Upper lobe of left lung (tissue), 4 donors: ENCODE results near the gene YIPF1.

Experiments used
- EP300 ChIP-seq, 4 donors: sonication (generic); formaldehyde crosslinking; IDR thresholded peaks; one replicate each; pipeline ENCODE4 v1.5.1; 2017; ENCODE audit warnings: antibody characterized with exemption in 4 of 4, control low read depth in 2 of 4
- POLR2AphosphoS5 ChIP-seq, 2 donors: sonication (generic); formaldehyde crosslinking; IDR thresholded peaks; one replicate each; pipeline ENCODE4 v1.5.1; 2017; ENCODE audit warnings: antibody characterized with exemption in 2 of 2
- TF ChIP-seq, protein P1 (sequence below), 6 experiments: fragments of 450-650 bp in 4 of 6; fragments of 200-600 bp in 2 of 6; sonication (generic) in 2 of 6; IDR thresholded peaks; one replicate each; pipeline ENCODE4 v1.5.1; 2016 to 2019; ENCODE audit warnings: antibody characterized with exemption in 6 of 6

DNA sequence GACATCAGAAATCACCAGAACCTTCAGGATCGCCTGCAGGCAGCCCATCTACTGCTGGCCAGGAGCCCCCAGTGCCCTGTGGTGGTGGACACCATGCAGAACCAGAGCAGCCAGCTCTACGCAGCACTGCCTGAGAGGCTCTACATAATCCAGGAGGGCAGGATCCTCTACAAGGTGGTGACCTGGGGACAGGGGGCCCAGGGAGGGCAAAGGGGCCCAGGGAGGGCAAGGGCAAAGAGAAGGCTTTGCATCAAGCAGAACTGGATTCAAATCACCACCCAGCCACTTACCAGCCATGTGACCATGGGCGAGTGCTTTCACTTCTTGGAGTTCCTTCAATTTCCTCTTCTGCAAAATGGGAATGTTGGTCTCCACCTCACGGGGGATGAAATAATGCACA lies 16.5 kb upstream of the YIPF1 start:
- TF ChIP-seq, protein P1, sequence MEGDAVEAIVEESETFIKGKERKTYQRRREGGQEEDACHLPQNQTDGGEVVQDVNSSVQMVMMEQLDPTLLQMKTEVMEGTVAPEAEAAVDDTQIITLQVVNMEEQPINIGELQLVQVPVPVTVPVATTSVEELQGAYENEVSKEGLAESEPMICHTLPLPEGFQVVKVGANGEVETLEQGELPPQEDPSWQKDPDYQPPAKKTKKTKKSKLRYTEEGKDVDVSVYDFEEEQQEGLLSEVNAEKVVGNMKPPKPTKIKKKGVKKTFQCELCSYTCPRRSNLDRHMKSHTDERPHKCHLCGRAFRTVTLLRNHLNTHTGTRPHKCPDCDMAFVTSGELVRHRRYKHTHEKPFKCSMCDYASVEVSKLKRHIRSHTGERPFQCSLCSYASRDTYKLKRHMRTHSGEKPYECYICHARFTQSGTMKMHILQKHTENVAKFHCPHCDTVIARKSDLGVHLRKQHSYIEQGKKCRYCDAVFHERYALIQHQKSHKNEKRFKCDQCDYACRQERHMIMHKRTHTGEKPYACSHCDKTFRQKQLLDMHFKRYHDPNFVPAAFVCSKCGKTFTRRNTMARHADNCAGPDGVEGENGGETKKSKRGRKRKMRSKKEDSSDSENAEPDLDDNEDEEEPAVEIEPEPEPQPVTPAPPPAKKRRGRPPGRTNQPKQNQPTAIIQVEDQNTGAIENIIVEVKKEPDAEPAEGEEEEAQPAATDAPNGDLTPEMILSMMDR (IDR thresholded peaks at IDR 0.05) = no peak
- TF ChIP-seq EP300 (IDR thresholded peaks at IDR 0.05) = no peak
- no peak for TF ChIP-seq POLR2AphosphoS5 (IDR thresholded peaks at IDR 0.05)
